ENCODE data around the gene COQ2.

- no peak for TF ChIP-seq CTCF (conservative IDR thresholded peaks at IDR 0.05; ENCODE audit: low read depth, low read length)
- TF ChIP-seq EZH2 (IDR thresholded peaks at IDR 0.05; ENCODE audit: borderline replicate concordance, low read depth, low read length, poor library complexity, severe bottlenecking): no peak
Measured at GRCh38 chr4:83238393-83239248, 46.0 kb downstream of the COQ2 start.

Measured in A673 (cell line).